Measurements from ENCODE around the gene TTC12. TPM values are rescaled to one million over a fixed set of nuclear protein-coding genes. Genes with fewer than 3 reads are reported as not detected.

Gene TTC12
- total RNA-seq, 4 donors from 2014 or later, result 10.8 to 23.5 (median 17.2) TPM

DNA sequence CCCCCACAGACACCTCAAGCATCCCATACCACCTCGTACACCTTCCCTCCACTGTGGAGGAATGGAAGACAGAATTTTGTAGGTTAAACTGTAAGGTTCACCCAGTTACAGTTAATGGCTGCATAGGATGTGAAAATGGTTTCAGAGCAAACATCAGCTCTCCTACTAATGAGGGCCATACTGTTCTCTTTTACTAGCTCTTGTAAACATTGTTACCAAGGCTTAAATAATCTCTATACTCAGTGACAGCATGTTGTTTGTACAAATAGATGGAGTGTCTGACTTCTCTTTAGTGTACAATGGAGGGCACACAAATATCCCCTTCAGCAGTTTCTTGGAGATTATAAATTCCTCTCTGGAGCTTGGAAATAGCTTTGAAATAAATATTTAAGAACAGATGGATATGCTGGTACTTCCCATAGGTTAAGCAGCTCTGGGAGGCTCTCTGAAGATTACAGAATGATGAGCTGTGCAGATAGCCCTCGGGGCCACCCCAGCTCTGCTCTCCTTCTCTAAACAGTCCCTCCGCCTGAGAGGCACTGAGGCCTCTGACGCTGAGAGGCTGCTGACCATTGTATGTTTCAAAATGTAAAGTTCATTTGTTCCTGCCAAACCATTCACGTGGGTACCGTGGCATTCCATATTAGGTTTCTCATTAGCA, 25.7 kb downstream of the TTC12 start:
- WGBS, 2 donors (ENCODE audit: low coverage in 1 of 2), result 56 to 62% methylated on average over 5 to 6 of the region's 6 CpGs
- TF ChIP-seq CTCF (IDR thresholded peaks at IDR 0.05) (no peak), EP300 (IDR thresholded peaks at IDR 0.05) (no peak), POLR2A (IDR thresholded peaks at IDR 0.05) (no peak), POLR2AphosphoS5 (IDR thresholded peaks at IDR 0.05) (no peak)
- H3K36me3 ChIP-seq, result peaks cover 0 to 100% of the 10 kb centered on the region in 2 donors

GRCh38 chr11:113341388-113342165, 27.2 kb downstream of the TTC12 start:
- Histone ChIP-seq H3K27ac (no peak overlapping the region), H3K27me3 (no peaks in the 10 kb centered on the region), H3K36me3 (peaks cover 0 to 97% of the 10 kb centered on the region in 2 donors), H3K9me3 (peaks cover 0 to 5% (median 0%) of the 10 kb centered on the region in 3 donors), H3K4me1 (no peaks in the 10 kb centered on the region), H3K4me3 (no peak overlapping the region)
- 75 to 83% methylated on average over 4 to 6 of the region's 10 CpGs for WGBS, 2 donors (ENCODE audit: low coverage in 1 of 2)
- no peak for ATAC-seq
- no peak for TF ChIP-seq CTCF (IDR thresholded peaks at IDR 0.05)
- no peak for TF ChIP-seq EP300 (IDR thresholded peaks at IDR 0.05)
- no peak for TF ChIP-seq POLR2AphosphoS5 (IDR thresholded peaks at IDR 0.05)
- no peak for TF ChIP-seq POLR2A (IDR thresholded peaks at IDR 0.05)

More for the DNA sequence above, 25.7 kb downstream of the TTC12 start:
- no peak overlapping the region for H3K27ac ChIP-seq
- no peak overlapping the region for H3K4me3 ChIP-seq
- ATAC-seq, result no peak
- H3K27me3 ChIP-seq, result no peaks in the 10 kb centered on the region
- peaks cover 0 to 9% (median 0%) of the 10 kb centered on the region in 3 donors for H3K9me3 ChIP-seq
- no peaks in the 10 kb centered on the region for H3K4me1 ChIP-seq

- Histone ChIP-seq H3K36me3 (peaks cover 0 to 83% of the 10 kb centered on the region in 2 donors), H3K27me3 (no peaks in the 10 kb centered on the region), H3K4me3 (no peak overlapping the region), H3K9me3 (no peaks in the 10 kb centered on the region), H3K27ac (no peak overlapping the region), H3K4me1 (no peaks in the 10 kb centered on the region)
- TF ChIP-seq CTCF (IDR thresholded peaks at IDR 0.05) (no peak), POLR2AphosphoS5 (IDR thresholded peaks at IDR 0.05) (no peak), POLR2A (IDR thresholded peaks at IDR 0.05) (no peak), EP300 (IDR thresholded peaks at IDR 0.05) (no peak)
- 42 to 68% methylated on average over 3 to 7 of the region's 8 CpGs for WGBS, 2 donors (ENCODE audit: low coverage in 1 of 2)
- ATAC-seq, result no peak
These were observed 31.6 kb downstream of the TTC12 start for GRCh38 chr11:113345978-113346377.

- H3K4me1 ChIP-seq, result no peaks in the 10 kb centered on the region
- ATAC-seq, result no peak
- H3K27ac ChIP-seq, result no peak overlapping the region
- WGBS, 2 donors (ENCODE audit: low coverage in 1 of 2), result 87 to 90% methylated on average over 3 of the region's 3 CpGs
- peaks cover 0 to 80% of the 10 kb centered on the region in 2 donors for H3K36me3 ChIP-seq
- H3K4me3 ChIP-seq, result no peak overlapping the region
- H3K27me3 ChIP-seq, result no peaks in the 10 kb centered on the region
- TF ChIP-seq EP300 (IDR thresholded peaks at IDR 0.05) (no peak), POLR2AphosphoS5 (IDR thresholded peaks at IDR 0.05) (no peak), CTCF (IDR thresholded peaks at IDR 0.05) (no peak), POLR2A (IDR thresholded peaks at IDR 0.05) (no peak)
- H3K9me3 ChIP-seq, result no peaks in the 10 kb centered on the region
These were observed 35.1 kb downstream of the TTC12 start for GRCh38 chr11:113349528-113349927.
